ENCODE measurements around the gene TAP2.
"Not testable (repeated sequence)": the region's sequence is repeated elsewhere in the genome, so short reads cannot be mapped to it uniquely, and the experiment has no call there.

Gene TAP2

DNA sequence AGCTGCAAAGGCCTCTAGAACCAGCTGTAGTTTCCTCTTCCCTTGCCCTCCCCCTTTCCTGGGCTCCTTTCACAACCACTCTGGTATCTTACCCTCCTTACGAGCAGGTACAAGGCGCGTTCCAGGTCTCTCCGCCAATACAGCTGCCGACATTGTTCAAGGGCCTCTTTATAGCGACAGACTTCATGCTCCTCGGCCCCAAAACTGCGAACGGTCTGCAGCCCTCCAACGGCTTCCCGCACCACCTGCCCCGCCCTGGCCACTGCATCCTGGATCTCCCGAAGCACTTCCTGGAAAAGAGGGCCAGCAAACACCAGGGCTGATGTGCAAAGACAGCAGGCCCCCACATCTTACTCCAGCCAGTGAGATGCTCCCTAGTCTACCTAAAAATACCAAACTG lies 6.0 kb downstream of the TAP2 start:
- DNase-seq: no peak

DNA sequence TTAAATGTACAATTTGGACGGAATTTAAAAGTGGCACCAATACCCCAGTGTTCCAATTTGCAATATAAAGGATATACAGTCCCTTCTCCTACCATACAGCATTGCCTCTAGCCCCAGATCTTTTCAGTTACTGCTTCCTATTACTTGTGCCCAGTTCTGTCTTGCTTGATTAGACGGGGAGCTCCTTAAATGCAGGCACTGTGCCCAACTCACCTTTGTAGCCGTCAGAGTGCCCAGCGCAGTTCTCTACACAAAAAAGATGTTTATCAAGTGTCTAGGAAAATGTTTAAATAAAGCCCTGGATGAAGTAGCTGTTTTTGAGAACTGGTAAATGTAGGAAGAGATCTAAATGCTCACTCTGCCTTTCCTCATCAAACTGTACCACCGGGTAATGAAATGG lies 7.6 kb downstream of the TAP2 start:
- DNase-seq: no peak

DNA sequence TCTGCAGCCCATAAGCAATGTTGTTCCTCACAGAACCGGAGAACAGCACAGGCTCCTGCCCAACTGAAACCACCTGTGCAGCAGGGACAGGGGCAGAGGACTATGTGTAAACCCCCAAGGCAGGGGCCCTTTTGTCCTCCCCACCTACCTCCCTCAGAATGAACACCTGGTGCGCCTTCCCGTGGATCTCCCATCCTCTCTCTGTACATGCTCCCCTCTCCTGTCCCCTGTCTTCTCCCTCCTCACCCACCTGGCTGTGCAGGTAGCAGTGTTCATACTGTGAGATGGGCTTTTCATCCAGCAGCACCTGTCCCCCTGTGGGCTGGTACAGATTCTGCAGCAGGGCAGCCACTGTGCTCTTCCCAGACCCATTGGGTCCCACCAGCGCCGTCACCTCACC lies 8.5 kb downstream of the TAP2 start:
- no peak for DNase-seq

- DNase-seq: no peak
These were observed 9.0 kb downstream of the TAP2 start for GRCh38 chr6:32829495-32829894.

GRCh38 chr6:32827025-32827424 lies 11.5 kb downstream of the TAP2 start:
- DNase-seq: no peak

GRCh38 chr6:32825966-32826365 lies 12.6 kb downstream of the TAP2 start:
- DNase-seq: no peak

DNA sequence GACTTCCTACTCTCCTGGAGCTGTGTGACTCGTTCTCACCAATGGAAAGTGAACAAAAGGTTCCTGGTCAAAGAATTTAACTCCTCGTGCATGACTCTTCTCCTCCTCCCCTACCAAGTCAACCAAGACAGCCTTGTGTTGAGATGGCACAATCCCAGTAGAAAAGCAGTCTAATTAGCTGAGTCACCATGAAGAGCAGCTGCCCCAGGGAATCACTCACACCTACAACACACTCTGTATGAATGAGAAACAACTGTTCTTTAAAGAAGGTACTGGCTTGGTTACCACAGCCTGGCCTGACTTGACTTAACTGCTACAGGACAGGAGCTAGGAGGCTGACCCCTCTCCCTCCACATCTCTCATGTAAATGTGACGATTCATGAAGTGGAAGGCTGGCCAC lies 18.8 kb downstream of the TAP2 start:
- DNase-seq: no peak

DNA sequence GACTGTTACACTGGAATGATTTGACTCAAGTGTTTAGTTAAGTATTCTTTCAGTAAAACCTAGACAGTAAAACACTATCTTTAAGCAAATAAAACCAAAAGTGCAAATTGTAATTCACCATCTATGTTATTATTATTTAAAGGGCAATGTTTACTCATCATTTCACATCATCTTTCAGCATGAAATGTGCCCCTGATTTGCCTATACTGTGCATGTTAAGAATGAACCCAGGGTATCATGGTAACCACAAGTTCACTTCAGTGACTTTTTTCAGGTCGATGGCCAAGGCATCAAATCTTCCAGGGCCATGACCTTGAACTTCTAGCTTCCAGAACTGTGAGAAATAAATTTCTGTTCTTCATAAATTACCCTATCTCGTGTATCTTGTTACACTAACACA lies 19.7 kb downstream of the TAP2 start:
- no peak for DNase-seq

- DNase-seq: no peak
These were observed 21.8 kb downstream of the TAP2 start, which contains the start of gene HLA-DOB for GRCh38 chr6:32816746-32817204. HLA-DOB (minus strand) TSS chr6:32817002; CDS start chr6:32816951, 51 bp downstream.

DNA sequence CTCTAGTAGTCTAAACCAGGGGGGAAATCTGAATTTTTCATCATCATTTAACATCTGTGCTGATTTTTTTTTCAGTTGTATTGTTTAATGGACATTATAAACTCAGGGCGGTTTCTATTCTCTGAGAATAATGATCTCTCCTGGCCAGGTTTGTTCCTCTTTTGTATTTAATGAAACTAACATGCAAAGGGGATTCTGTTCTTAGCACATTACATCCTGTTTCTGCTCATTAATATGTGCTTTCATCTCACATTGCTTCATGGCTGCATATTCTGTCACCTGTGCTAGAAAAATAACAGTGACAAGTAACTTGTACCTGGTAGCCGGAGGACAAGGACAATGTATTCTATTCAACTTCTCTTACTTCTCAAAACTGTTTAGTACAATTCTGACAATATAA lies 22.5 kb downstream of the TAP2 start:
- DNase-seq: no peak

- DNase-seq: no peak
These were observed 23.4 kb downstream of the TAP2 start for GRCh38 chr6:32815115-32815514.

- no peak for DNase-seq
These were observed 24.4 kb downstream of the TAP2 start for GRCh38 chr6:32814145-32814544.

DNA sequence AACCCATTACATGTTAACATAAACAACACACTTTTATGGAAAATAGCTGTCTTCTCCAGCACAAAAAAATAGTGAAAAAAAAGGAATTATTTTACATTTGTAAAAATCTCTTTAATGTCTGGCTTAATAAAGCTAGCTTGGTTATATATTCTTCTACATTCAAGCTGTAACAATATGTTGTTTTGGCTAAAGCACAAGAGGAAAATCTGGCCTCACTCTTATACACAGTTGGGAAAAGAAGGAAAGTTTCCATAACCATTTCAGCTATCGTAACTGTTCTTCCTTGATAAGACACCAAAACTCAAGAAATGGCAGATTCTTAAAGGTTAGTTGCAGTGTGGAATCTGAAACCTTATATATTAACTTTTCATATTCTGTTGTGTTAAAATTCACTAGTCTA lies 29.4 kb downstream of the TAP2 start:
- no peak for DNase-seq

GRCh38 chr6:32807020-32807580 lies 31.4 kb downstream of the TAP2 start:
- DNase-seq: no peak

DNA sequence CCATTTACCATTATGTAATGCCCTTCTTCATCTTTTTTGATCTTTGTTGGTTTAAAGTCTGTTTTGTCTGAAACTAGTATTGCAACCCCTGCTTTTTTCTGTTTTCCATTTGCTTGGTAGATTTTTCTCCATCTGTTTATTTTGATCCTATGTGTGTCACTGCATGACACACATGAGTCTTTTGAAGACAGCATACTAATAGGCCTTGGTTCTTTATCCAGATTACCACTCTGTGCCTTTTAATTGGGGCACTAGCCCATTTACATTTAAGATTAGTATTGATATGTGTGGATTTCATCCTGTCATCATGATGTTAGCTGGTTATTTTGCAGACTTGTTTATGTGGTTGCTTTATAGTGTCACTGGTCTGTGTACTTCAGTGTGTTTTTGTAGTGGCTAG lies 33.1 kb downstream of the TAP2 start:
- DNase-seq: not testable (repeated sequence)

- no peak for DNase-seq
These were observed 35.1 kb downstream of the TAP2 start for GRCh38 chr6:32803416-32803815.

DNA sequence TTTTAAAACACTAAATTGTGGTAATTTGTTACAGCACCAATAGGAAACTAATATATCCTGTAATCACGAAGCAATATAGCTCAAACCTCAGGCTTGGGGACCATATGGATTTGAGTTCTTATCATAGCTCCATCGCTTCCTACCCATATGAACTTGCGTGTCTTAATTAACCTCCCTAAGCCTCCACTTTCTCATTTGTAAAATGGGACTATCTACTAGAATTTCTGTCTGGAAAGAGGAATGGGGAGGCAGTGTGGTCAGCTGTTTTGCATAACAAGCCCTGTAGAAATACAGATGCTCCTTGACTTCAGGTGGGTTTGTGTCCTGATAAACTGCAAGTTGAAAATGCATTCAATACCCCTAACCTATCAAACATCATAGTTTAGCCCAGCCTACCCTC lies 38.8 kb downstream of the TAP2 start:
- no peak for DNase-seq

GRCh38 chr6:32799168-32799567 lies 39.4 kb downstream of the TAP2 start:
- no peak for DNase-seq

- DNase-seq: peak; percentile 77
These were observed 41.4 kb downstream of the TAP2 start for GRCh38 chr6:32796848-32797776.

DNA sequence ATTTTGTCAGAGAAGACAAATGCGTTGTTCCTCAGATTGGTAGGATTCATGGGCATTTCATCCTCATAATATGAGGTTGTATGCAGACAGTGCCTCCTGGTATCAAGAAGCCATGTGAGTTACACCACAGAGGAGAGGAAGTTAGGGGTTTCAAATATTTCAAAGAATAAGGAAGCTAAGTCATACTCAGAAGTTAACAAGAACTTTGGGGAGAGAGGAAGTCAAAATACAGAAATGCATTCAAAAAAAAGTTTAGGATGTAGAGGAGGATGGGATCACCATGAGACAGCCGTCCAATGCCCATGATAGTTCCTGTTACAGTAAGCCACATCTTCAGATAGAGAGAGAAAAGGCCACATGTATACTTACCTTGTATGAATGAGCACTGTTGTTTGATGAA lies 44.0 kb downstream of the TAP2 start:
- no peak for DNase-seq

DNA sequence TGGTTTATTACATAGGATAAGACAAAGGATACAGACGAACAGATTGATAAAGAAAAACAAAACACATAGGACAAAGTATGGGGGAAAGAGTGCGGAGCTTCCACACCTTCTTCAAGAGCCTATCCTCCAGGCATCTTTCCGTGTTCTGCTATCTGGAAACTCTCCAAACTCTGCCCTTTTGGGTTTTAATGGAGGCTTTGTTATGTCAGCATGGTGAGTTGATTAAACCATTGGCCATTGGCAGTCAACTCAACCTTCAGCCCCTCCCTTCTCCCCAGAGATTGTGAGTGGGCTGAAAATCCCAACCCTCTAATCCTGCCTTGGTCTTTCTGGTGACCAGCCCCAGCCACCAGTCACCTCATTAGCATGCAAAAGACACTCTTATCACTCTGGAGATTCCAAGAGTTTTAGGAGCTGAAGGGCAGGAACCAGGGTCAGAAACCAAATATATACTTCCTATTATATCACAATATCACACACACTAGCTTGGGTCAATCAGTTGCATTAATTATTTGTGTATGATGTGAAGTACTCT lies 45.6 kb downstream of the TAP2 start:
- no peak for DNase-seq

- no peak for DNase-seq
These were observed 48.2 kb downstream of the TAP2 start for GRCh38 chr6:32790306-32790705.

Data from activated naive CD4-positive, alpha-beta T cell treated with anti-CD3 and anti-CD28 coated beads, Interleukin-2, amount 50 U/mL, for 16 hours (primary cell).